Left ventricle myocardium inferior (tissue), 1 donor: Measurements from ENCODE around the gene NDUFAF2. TPM values are rescaled to one million over a fixed set of nuclear protein-coding genes. Genes with fewer than 3 reads are reported as not detected.

ENCODE experiments used
- DNase-seq: peaks from one replicate; pipeline ENCODE4 v3.0.0-alpha.2; 2020
- H3K27ac ChIP-seq: fragments of 200-600 bp; replicated peaks from 2 replicates; pipeline ENCODE4 v1.8.0; 2021
- H3K27me3 ChIP-seq: fragments of 200-600 bp; 2 replicates; pipeline ENCODE4 v1.8.0; 2021; ENCODE audit warnings: low read depth
- H3K36me3 ChIP-seq: fragments of 200-600 bp; 2 replicates; pipeline ENCODE4 v1.8.0; 2021
- H3K4me1 ChIP-seq: fragments of 200-600 bp; 2 replicates; pipeline ENCODE4 v1.8.0; 2021
- H3K4me3 ChIP-seq: fragments of 200-600 bp; 2 replicates; pipeline ENCODE4 v1.8.0; 2021; ENCODE audit warnings: mild to moderate bottlenecking, moderate library complexity
- H3K9me3 ChIP-seq: fragments of 200-600 bp; replicated peaks from 2 replicates; pipeline ENCODE4 v1.8.0; 2021
- intact Hi-C: fragments of 100-400 bp; cut with micrococcal nuclease; formaldehyde crosslinking; loops from one replicate; pipeline ENCODE4 v1.11.0; 2022
- total RNA-seq: library from RNA; stranded (reverse); fragmentation: NEBNext Ultra II Directional; extraction: Animal tissue kit (Norgen Biotek cat#: 25700); gene quantifications from one replicate; pipeline ENCODE4 v1.2.1, GENCODE V29; 2021
- TF ChIP-seq, protein P1 (sequence below): fragments of 200-600 bp; IDR thresholded peaks from 2 replicates; pipeline ENCODE4 v1.8.0; 2021; ENCODE audit warnings: antibody characterized with exemption, mild to moderate bottlenecking, borderline replicate concordance
- donor health status: DM: no; HTN: yes; CAD: no; lungs with severe emphysema.

NDUFAF2 gene
- total RNA-seq, 1 donor from 2014 or later, result 37.6 TPM

DNA sequence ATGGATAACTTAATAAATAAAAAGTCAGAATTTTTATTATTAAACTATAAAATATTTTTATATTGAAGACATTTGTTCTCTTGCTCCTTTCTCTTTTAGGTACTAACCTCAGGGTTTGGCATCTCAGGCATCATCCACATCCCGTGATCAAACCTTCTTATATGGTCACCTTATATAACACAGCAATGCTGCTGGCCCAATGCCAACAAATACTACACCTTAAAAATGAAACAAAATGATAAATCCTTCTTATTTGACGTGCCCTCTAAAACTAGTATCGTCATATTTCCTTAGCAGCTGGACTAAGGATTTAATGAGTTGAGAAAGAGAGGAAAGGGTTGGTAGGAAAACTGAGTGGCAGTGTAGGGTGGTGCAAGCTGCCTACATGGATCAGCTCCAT is 56.6 kb downstream of the NDUFAF2 start:
- Histone ChIP-seq H3K27me3 (no peaks in the 10 kb centered on the region), H3K4me1 (peaks cover 34% of the 10 kb centered on the region), H3K36me3 (no peaks in the 10 kb centered on the region), H3K4me3 (no peak overlapping the region), H3K27ac (no peak overlapping the region), H3K9me3 (no peaks in the 10 kb centered on the region)
- TF ChIP-seq, protein P1, sequence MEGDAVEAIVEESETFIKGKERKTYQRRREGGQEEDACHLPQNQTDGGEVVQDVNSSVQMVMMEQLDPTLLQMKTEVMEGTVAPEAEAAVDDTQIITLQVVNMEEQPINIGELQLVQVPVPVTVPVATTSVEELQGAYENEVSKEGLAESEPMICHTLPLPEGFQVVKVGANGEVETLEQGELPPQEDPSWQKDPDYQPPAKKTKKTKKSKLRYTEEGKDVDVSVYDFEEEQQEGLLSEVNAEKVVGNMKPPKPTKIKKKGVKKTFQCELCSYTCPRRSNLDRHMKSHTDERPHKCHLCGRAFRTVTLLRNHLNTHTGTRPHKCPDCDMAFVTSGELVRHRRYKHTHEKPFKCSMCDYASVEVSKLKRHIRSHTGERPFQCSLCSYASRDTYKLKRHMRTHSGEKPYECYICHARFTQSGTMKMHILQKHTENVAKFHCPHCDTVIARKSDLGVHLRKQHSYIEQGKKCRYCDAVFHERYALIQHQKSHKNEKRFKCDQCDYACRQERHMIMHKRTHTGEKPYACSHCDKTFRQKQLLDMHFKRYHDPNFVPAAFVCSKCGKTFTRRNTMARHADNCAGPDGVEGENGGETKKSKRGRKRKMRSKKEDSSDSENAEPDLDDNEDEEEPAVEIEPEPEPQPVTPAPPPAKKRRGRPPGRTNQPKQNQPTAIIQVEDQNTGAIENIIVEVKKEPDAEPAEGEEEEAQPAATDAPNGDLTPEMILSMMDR, result no peak
- DNase-seq, result no peak
- intact Hi-C loops, result no loop called here

DNA sequence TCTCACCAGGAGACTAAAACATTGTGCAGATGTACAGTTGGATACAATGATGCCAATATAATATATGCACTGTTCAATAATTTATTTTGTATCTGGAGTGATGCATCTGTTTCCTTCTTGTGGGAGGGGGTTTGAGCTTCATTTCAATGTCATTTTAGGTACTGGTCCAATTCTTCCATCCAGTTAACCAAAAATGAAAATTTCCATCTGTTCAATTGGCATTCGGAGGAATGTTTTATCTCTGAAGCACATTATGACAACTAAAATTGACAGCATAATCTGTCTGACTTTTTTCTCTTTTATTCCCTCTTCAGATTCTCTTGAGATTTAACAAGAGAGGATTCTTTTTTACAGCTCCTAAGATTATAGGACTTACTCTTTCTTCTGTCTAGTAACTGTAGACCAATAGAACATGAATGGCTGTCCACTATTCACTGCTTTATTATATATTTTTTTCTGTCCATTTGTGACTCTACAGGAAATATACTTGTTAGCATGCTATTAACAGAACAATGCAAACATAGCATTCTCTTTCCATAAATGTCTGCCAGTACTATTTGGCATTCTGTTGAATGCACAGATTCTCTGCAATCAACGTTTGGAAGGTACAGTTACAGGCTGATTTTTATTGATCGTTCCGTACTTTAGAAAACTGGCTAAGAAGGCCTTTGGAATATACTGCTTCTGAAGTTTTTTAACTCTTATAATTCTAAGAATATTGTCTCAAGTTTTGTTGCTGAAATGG is 57.8 kb downstream of the NDUFAF2 start:
- Histone ChIP-seq H3K27ac (no peak overlapping the region), H3K27me3 (no peaks in the 10 kb centered on the region), H3K4me1 (peaks cover 31% of the 10 kb centered on the region), H3K4me3 (no peak overlapping the region), H3K36me3 (no peaks in the 10 kb centered on the region), H3K9me3 (no peaks in the 10 kb centered on the region)
- intact Hi-C loops, result no loop called here
- TF ChIP-seq, protein P1, result no peak
- no peak for DNase-seq

DNA sequence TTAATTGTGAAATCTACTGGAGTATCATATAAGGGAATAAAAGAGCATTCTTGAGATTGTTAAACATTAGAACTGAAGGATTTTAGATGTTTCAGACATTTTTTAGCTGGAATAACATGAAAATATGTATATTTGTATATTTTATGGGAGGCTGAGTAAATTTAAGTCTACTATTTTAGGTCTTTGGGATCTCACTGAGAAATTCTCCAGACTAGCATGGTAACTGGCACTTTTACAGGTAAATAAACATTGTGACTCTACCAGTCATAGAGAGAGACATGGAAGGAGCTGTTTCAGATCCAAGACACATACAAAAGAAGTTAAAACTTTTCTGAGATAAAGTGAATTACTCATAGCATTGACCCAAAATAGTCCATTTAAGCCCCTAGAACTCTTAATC is 59.4 kb downstream of the NDUFAF2 start:
- TF ChIP-seq, protein P1, result no peak
- no peak for DNase-seq
- H3K36me3 ChIP-seq, result no peaks in the 10 kb centered on the region
- H3K27ac ChIP-seq, result no peak overlapping the region
- H3K27me3 ChIP-seq, result no peaks in the 10 kb centered on the region
- intact Hi-C loops, result no loop called here
- H3K9me3 ChIP-seq, result no peaks in the 10 kb centered on the region
- peaks cover 21% of the 10 kb centered on the region for H3K4me1 ChIP-seq
- no peak overlapping the region for H3K4me3 ChIP-seq

DNA sequence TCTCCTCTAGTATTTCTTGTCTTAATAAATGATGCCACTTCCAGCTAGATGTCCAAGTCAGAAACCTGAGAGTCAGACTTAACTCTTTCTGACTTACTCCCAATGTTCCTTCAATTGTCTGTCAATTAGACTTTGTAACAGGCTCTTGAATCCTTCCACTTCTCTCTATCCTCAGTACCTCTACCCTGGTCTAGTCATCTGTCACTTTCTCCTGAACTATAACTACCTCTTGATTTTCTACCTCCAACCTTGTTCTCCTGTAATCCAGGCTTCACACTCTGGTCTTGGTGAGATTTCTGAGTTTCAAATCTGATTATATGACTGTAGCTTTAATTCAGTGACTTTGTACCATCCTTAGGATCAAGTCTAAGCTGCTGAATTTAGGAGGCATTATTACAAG is 64.9 kb downstream of the NDUFAF2 start:
- no peak for DNase-seq
- Histone ChIP-seq H3K4me3 (no peak overlapping the region), H3K4me1 (no peaks in the 10 kb centered on the region), H3K27me3 (no peaks in the 10 kb centered on the region), H3K27ac (no peak overlapping the region), H3K9me3 (no peaks in the 10 kb centered on the region), H3K36me3 (no peaks in the 10 kb centered on the region)
- intact Hi-C loops, result no loop called here
- TF ChIP-seq, protein P1, result no peak

DNA sequence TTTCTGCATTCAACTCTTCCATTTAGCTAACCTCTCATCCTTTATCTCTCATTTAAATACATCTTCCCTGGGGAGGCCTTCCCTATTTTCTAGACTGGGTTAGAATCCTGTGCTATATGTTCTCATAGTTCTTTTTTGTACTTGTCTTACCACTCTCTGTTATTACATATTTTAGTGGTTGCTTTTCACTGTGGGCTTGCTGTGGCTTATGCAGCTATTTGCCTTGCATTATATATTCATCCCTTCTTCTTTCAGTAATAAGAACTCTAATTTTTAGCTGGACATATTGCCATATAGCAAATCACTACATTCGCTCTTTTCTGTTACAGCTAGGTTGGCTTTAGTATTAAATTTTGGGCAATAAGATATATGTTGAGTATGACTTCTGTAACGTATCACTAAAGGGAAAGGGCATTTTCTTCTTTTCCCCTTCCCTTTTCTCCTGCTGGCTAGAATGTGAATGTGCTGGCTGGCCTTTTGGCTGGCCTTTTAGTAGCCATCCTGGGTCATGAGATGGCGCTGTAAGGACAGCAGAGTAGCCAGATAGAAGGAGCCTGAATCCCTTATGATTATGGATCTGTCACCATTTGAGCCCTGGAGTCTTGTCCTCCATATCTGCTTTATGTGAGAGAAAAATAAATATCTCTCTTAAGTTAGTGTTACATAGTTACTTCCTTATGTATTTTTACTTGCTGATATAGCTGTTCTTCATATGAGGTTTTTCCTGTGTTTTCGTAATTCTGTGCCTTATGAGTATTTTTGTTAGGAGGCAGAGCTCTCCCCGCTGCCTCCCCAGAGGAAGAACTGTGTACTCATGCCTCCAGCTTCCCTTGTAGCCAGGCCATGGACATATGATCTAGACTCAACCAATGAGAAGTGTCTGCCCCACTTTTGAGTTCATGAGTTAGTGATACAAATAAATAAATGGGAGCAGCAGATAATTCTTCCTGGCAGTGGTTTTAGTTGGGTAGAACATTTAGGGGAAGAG is 65.8 kb downstream of the NDUFAF2 start:
- Histone ChIP-seq H3K27ac (no peak overlapping the region), H3K4me1 (no peaks in the 10 kb centered on the region), H3K4me3 (no peak overlapping the region), H3K27me3 (no peaks in the 10 kb centered on the region), H3K36me3 (no peaks in the 10 kb centered on the region), H3K9me3 (no peaks in the 10 kb centered on the region)
- intact Hi-C loops, result no loop called here
- TF ChIP-seq, protein P1, result no peak
- no peak for DNase-seq
